Measurements from ENCODE around the gene GRHL1. TPM values are rescaled to one million over a fixed set of nuclear protein-coding genes. Genes with fewer than 3 reads are reported as not detected.

Gene GRHL1
- total and polyA plus RNA-seq, 4 donors = 3.6 to 13.7 (median 6.1) TPM

DNA sequence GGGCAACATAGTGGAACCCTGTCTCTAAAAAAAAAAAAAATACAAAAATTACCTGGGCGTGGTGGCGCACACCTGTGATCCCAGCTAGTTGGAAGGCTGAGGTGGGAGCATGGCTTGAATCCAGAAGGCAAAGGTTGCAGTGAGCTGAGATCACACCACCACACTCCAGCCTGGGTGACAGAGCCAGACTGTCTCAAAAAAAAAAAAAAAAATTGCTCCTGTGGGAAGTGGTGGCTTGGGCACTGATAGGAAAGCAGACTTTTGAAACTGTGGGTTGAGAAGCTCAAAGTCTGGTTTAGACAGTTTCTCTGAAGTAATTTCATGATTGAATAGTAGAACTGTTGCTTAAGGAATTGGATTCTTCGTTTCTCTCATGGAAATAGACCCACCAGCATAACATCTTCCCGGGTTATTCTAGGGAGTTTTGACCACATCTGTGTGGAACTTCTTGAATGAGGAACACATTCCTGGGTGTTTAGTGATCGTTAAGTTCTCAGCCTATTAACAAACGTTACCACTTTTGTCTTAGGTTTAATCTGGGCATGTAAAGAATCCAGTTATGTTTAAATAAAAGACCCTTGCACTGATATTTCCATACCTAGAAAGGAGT lies 33.5 kb downstream of the GRHL1 start:
- peaks cover 0 to 8% (median under 1%) of the 10 kb centered on the region in 4 donors for H3K4me1 ChIP-seq (ENCODE audit: control insufficient read depth in 4 of 4, insufficient read depth in 4 of 4, low read length in 3 of 4)
- H3K9me3 ChIP-seq (ENCODE audit: control insufficient read depth in 4 of 4, low read length in 3 of 4) = no peaks in the 10 kb centered on the region
- 72% methylated on average over 6 of the region's 6 CpGs for WGBS
- peak overlapping the region in 1 of 2 donors; percentile 35 for H3K27ac ChIP-seq (ENCODE audit: low read depth in 1 of 2, low read length in 2 of 2)
- no peak for DNase-seq (ENCODE audit: low spot score)
- H3K36me3 ChIP-seq (ENCODE audit: control insufficient read depth in 4 of 4, insufficient read depth in 3 of 4, low read depth in 1 of 4, low read length in 3 of 4) = peaks cover 5 to 18% (median 8%) of the 10 kb centered on the region in 4 donors
- H3K27me3 ChIP-seq (ENCODE audit: control insufficient read depth in 4 of 4, insufficient read depth in 4 of 4, low read length in 3 of 4) = no peaks in the 10 kb centered on the region
- no peak overlapping the region for H3K4me3 ChIP-seq (ENCODE audit: low read depth in 1 of 3, low read length in 3 of 3)
- TF ChIP-seq YY1 (IDR thresholded peaks at IDR 0.05) = peak; percentile 20
- peak; percentile 44 for TF ChIP-seq HNF4G (IDR thresholded peaks at IDR 0.05)
- TF ChIP-seq FOXA2 (IDR thresholded peaks at IDR 0.05) = no peak
- peak; percentile 81 to 83 for TF ChIP-seq HNF4A (conservative IDR thresholded peaks at IDR 0.05)
- TF ChIP-seq JUND (IDR thresholded peaks at IDR 0.05) = peak in 1 of 2 donors; percentile 8
- TF ChIP-seq, protein P1, sequence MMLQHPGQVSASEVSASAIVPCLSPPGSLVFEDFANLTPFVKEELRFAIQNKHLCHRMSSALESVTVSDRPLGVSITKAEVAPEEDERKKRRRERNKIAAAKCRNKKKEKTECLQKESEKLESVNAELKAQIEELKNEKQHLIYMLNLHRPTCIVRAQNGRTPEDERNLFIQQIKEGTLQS (IDR thresholded peaks at IDR 0.05) = no peak
- TF ChIP-seq, protein P2, sequence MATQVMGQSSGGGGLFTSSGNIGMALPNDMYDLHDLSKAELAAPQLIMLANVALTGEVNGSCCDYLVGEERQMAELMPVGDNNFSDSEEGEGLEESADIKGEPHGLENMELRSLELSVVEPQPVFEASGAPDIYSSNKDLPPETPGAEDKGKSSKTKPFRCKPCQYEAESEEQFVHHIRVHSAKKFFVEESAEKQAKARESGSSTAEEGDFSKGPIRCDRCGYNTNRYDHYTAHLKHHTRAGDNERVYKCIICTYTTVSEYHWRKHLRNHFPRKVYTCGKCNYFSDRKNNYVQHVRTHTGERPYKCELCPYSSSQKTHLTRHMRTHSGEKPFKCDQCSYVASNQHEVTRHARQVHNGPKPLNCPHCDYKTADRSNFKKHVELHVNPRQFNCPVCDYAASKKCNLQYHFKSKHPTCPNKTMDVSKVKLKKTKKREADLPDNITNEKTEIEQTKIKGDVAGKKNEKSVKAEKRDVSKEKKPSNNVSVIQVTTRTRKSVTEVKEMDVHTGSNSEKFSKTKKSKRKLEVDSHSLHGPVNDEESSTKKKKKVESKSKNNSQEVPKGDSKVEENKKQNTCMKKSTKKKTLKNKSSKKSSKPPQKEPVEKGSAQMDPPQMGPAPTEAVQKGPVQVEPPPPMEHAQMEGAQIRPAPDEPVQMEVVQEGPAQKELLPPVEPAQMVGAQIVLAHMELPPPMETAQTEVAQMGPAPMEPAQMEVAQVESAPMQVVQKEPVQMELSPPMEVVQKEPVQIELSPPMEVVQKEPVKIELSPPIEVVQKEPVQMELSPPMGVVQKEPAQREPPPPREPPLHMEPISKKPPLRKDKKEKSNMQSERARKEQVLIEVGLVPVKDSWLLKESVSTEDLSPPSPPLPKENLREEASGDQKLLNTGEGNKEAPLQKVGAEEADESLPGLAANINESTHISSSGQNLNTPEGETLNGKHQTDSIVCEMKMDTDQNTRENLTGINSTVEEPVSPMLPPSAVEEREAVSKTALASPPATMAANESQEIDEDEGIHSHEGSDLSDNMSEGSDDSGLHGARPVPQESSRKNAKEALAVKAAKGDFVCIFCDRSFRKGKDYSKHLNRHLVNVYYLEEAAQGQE (IDR thresholded peaks at IDR 0.05) = no peak
- peak in 1 of 2 donors; percentile 65 for TF ChIP-seq RXRA (IDR thresholded peaks at IDR 0.05)
- TF ChIP-seq, protein P3, sequence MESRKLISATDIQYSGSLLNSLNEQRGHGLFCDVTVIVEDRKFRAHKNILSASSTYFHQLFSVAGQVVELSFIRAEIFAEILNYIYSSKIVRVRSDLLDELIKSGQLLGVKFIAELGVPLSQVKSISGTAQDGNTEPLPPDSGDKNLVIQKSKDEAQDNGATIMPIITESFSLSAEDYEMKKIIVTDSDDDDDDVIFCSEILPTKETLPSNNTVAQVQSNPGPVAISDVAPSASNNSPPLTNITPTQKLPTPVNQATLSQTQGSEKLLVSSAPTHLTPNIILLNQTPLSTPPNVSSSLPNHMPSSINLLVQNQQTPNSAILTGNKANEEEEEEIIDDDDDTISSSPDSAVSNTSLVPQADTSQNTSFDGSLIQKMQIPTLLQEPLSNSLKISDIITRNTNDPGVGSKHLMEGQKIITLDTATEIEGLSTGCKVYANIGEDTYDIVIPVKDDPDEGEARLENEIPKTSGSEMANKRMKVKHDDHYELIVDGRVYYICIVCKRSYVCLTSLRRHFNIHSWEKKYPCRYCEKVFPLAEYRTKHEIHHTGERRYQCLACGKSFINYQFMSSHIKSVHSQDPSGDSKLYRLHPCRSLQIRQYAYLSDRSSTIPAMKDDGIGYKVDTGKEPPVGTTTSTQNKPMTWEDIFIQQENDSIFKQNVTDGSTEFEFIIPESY (IDR thresholded peaks at IDR 0.05) = no peak
- no peak for TF ChIP-seq GABPA (IDR thresholded peaks at IDR 0.05 in 1 of 2, conservative IDR thresholded peaks at IDR 0.05 in 1 of 2)
- TF ChIP-seq TAF1 (conservative IDR thresholded peaks at IDR 0.05) = no peak
- TF ChIP-seq NR2F2 (IDR thresholded peaks at IDR 0.05) = no peak
- TF ChIP-seq SP1 (IDR thresholded peaks at IDR 0.05) = peak; percentile 26
- no peak for TF ChIP-seq FOXA1 (IDR thresholded peaks at IDR 0.05)
- TF ChIP-seq, protein P4, sequence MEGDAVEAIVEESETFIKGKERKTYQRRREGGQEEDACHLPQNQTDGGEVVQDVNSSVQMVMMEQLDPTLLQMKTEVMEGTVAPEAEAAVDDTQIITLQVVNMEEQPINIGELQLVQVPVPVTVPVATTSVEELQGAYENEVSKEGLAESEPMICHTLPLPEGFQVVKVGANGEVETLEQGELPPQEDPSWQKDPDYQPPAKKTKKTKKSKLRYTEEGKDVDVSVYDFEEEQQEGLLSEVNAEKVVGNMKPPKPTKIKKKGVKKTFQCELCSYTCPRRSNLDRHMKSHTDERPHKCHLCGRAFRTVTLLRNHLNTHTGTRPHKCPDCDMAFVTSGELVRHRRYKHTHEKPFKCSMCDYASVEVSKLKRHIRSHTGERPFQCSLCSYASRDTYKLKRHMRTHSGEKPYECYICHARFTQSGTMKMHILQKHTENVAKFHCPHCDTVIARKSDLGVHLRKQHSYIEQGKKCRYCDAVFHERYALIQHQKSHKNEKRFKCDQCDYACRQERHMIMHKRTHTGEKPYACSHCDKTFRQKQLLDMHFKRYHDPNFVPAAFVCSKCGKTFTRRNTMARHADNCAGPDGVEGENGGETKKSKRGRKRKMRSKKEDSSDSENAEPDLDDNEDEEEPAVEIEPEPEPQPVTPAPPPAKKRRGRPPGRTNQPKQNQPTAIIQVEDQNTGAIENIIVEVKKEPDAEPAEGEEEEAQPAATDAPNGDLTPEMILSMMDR (IDR thresholded peaks at IDR 0.05; ENCODE audit: low read depth, low read length, missing input control) = no peak
- peak overlapping the region in 1 of 2 donors; percentile 31 for H3K9ac ChIP-seq (ENCODE audit: low read depth in 1 of 2, low read length in 2 of 2)

Measured in liver (tissue), 9 donors.